Right ventricle myocardium superior (tissue), 1 donor: Measurements from ENCODE around the gene PRDM2. TPM values are rescaled to one million over a fixed set of nuclear protein-coding genes. Genes with fewer than 3 reads are reported as not detected.

ENCODE experiments used
- ATAC-seq: fragments of 200-7000 bp; cut with Tn5 transposase; one replicate; pipeline ENCODE4 v1.9.1; 2020; ENCODE audit warnings: mild to moderate bottlenecking; ENCODE audit not compliant: poor library complexity
- DNase-seq: peaks from one replicate; pipeline ENCODE4 v3.0.0-alpha.2; 2020
- intact Hi-C: fragments of 100-400 bp; cut with DNase I; formaldehyde crosslinking; loops from one replicate; pipeline ENCODE4 v1.11.2; 2022
- total RNA-seq: library from RNA; stranded (reverse); fragmentation: NEBNext Ultra II Directional; extraction: Animal tissue kit (Norgen Biotek cat#: 25700); gene quantifications from one replicate; pipeline ENCODE4 v1.2.1, GENCODE V29; 2021
- donor health status: DM: no; HTN: yes; CAD: no; lungs with severe emphysema.

PRDM2 gene
- total RNA-seq, 1 donor from 2014 or later: 32.9 TPM

- ATAC-seq: no peak
- DNase-seq: no peak
- intact Hi-C loops: no loop called here
Measured at GRCh38 chr1:13728091-13728715, 28.2 kb downstream of the PRDM2 start.

- DNase-seq (no peak), ATAC-seq (no peak)
- intact Hi-C loops: no loop called here
Measured at GRCh38 chr1:13730291-13730690, 30.3 kb downstream of the PRDM2 start.

GRCh38 chr1:13730751-13731482 lies 30.9 kb downstream of the PRDM2 start:
- DNase-seq (no peak), ATAC-seq (no peak)
- intact Hi-C loops: no loop called here

- no peak for DNase-seq
- ATAC-seq: no peak
- intact Hi-C loops: no loop called here
Measured at GRCh38 chr1:13731897-13732296, 31.9 kb downstream of the PRDM2 start.

- DNase-seq: no peak
- intact Hi-C loops: no loop called here
- no peak for ATAC-seq
Measured at GRCh38 chr1:13732971-13733667, 33.1 kb downstream of the PRDM2 start.

- intact Hi-C loops: no loop called here
- DNase-seq (no peak), ATAC-seq (no peak)
Measured at GRCh38 chr1:13733711-13734110, 33.7 kb downstream of the PRDM2 start.

- ATAC-seq: no peak
- intact Hi-C loops: no loop called here
- DNase-seq: no peak
Measured at GRCh38 chr1:13735168-13735930, 35.4 kb downstream of the PRDM2 start.

GRCh38 chr1:13737398-13737797 lies 37.4 kb downstream of the PRDM2 start:
- intact Hi-C loops: no loop called here
- no peak for DNase-seq
- ATAC-seq: no peak

- ATAC-seq: no peak
- intact Hi-C loops: no loop called here
- DNase-seq: no peak
Measured at GRCh38 chr1:13746342-13746741, 46.4 kb downstream of the PRDM2 start.

GRCh38 chr1:13748610-13749505 lies 48.9 kb downstream of the PRDM2 start:
- ATAC-seq (peak; percentile 98), DNase-seq (peak; percentile 99)
- intact Hi-C loops: no loop called here

GRCh38 chr1:13749543-13750341 lies 49.8 kb downstream of the PRDM2 start:
- ATAC-seq (peak; percentile 42), DNase-seq (peak; percentile 84)
- intact Hi-C loops: no loop called here

GRCh38 chr1:13751458-13751871 lies 51.5 kb downstream of the PRDM2 start:
- no peak for ATAC-seq
- intact Hi-C loops: no loop called here

GRCh38 chr1:13751985-13752384 lies 52.0 kb downstream of the PRDM2 start:
- ATAC-seq (no peak), DNase-seq (no peak)
- intact Hi-C loops: no loop called here

More at GRCh38 chr1:13751458-13751871, 51.5 kb downstream of the PRDM2 start:
- DNase-seq: no peak

- no peak for ATAC-seq
- no peak for DNase-seq
- intact Hi-C loops: no loop called here
Measured at GRCh38 chr1:13752852-13753251, 52.9 kb downstream of the PRDM2 start.

GRCh38 chr1:13753636-13754402 lies 53.8 kb downstream of the PRDM2 start:
- intact Hi-C loops: no loop called here
- ATAC-seq (no peak), DNase-seq (no peak)

- intact Hi-C loops: no loop called here
- ATAC-seq (peak; percentile 55), DNase-seq (no peak)
Measured at GRCh38 chr1:13754510-13755103, 54.6 kb downstream of the PRDM2 start.
